Renal cortex interstitium (tissue), 11 donors: Measurements from ENCODE around the gene TNNT1. TPM values are rescaled to one million over a fixed set of nuclear protein-coding genes. Genes with fewer than 3 reads are reported as not detected.

Experiments used
- DNase-seq, 11 donors: peaks; one replicate each; pipeline ENCODE4 v3.0.0-alpha.2; 2013; ENCODE audit warnings: low read depth in 9 of 11, low spot score in 4 of 11; ENCODE audit errors: extremely low read depth in 1 of 11
- polyA plus RNA-seq, 3 donors: library from polyadenylated mRNA; unstranded; fragments of 120-200 nt; gene quantifications; one replicate each; pipeline ENCODE4 v1.2.1, GENCODE V29; 2013; ENCODE audit not compliant: insufficient read length in 3 of 3

The TNNT1 gene
- polyA plus RNA-seq, 3 donors: 2.7 to 7.0 (median 4.5) TPM

GRCh38 chr19:55098716-55099556 lies 50.1 kb downstream of the TNNT1 start:
- no peak for DNase-seq

- DNase-seq: no peak
Measured at GRCh38 chr19:55097864-55098715, 50.9 kb downstream of the TNNT1 start.

GRCh38 chr19:55096061-55096701 lies 52.8 kb downstream of the TNNT1 start:
- no peak for DNase-seq

GRCh38 chr19:55095260-55096060 lies 53.5 kb downstream of the TNNT1 start:
- DNase-seq: no peak

- no peak for DNase-seq
Measured at GRCh38 chr19:55094456-55095259, 54.3 kb downstream of the TNNT1 start.

- DNase-seq: no peak
Measured at GRCh38 chr19:55092423-55093318, 56.3 kb downstream of the TNNT1 start.

GRCh38 chr19:55091955-55092354 lies 57.1 kb downstream of the TNNT1 start:
- DNase-seq: no peak

- DNase-seq: no peak
Measured at GRCh38 chr19:55091126-55091910, 57.7 kb downstream of the TNNT1 start.

- no peak for DNase-seq
Measured at GRCh38 chr19:55090564-55090963, 58.4 kb downstream of the TNNT1 start.

GRCh38 chr19:55089342-55089944 lies 59.6 kb downstream of the TNNT1 start:
- DNase-seq: no peak

GRCh38 chr19:55088543-55089341 lies 60.3 kb downstream of the TNNT1 start:
- DNase-seq: peak in 2 of 11 donors; percentile 73 to 75

GRCh38 chr19:55088021-55088451 lies 61.0 kb downstream of the TNNT1 start:
- no peak for DNase-seq

GRCh38 chr19:55087542-55087901 lies 61.5 kb downstream of the TNNT1 start:
- DNase-seq: no peak

GRCh38 chr19:55086730-55087541 lies 62.1 kb downstream of the TNNT1 start:
- peak in 9 of 11 donors; percentile 75 to 91 (median 83) for DNase-seq
